SJSA1 (cell line): ENCODE measurements around the gene UCHL5. TPM values are rescaled to one million over a fixed set of nuclear protein-coding genes. Genes with fewer than 3 reads are reported as not detected.
"Not testable (repeated sequence)": the region's sequence is repeated elsewhere in the genome, so short reads cannot be mapped to it uniquely, and the experiment has no call there.

ENCODE experiments used
- DNase-seq, 2 experiments: peaks; one replicate each; pipeline ENCODE4 v3.0.0-alpha.2; 2015 to 2020; ENCODE audit warnings: low spot score in 2 of 2, low read depth in 1 of 2
- H3K27ac ChIP-seq: fragments of 250-450 bp; sonication (Bioruptor Pico); 2 replicates; pipeline ENCODE4 v1.5.1; 2020; ENCODE audit warnings: mild to moderate bottlenecking, moderate library complexity
- H3K27me3 ChIP-seq: fragments of 250-450 bp; sonication (Bioruptor Pico); replicated peaks from 2 replicates; pipeline ENCODE4 v1.5.1; 2020; ENCODE audit warnings: mild to moderate bottlenecking, moderate library complexity
- H3K36me3 ChIP-seq: fragments of 250-450 bp; sonication (Bioruptor Pico); 2 replicates; pipeline ENCODE4 v1.5.1; 2020; ENCODE audit warnings: mild to moderate bottlenecking
- H3K4me1 ChIP-seq: fragments of 250-450 bp; sonication (Bioruptor Pico); replicated peaks from 2 replicates; pipeline ENCODE4 v1.6.1; 2021; ENCODE audit warnings: mild to moderate bottlenecking
- H3K4me3 ChIP-seq: fragments of 250-450 bp; sonication (Bioruptor Pico); 2 replicates; pipeline ENCODE4 v1.5.1; 2020; ENCODE audit warnings: mild to moderate bottlenecking
- H3K9me3 ChIP-seq: fragments of 250-450 bp; sonication (Bioruptor Pico); replicated peaks from 2 replicates; pipeline ENCODE4 v1.5.1; 2020; ENCODE audit warnings: mild to moderate bottlenecking
- total RNA-seq: library from RNA; depleted of rRNA; stranded (reverse); fragments of >200 nt; shearing (Covaris generic); gene quantifications from 2 replicates; pipeline ENCODE4 v1.2.3, GENCODE V29; 2014

UCHL5 gene
- total RNA-seq, 1 experiment from 2014 or later = 33.4 TPM

GRCh38 chr1:193016788-193017187 lies 42.4 kb downstream of the UCHL5 start:
- Histone ChIP-seq H3K27ac (no peak overlapping the region), H3K27me3 (no peaks in the 10 kb centered on the region; the same call in 1 of the 2 replicates), H3K36me3 (0 out of 2 replicates have a peak, but pooled peaks cover 4% of the 10 kb centered on the region), H3K4me1 (no peaks in the 10 kb centered on the region), H3K9me3 (no peaks in the 10 kb centered on the region), H3K4me3 (no peak overlapping the region)
- no peak for DNase-seq

- no peak overlapping the region for H3K27ac ChIP-seq
- DNase-seq = no peak
- no peak overlapping the region for H3K4me3 ChIP-seq
- H3K4me1 ChIP-seq = no peaks in the 10 kb centered on the region
- no peaks in the 10 kb centered on the region; the same call in 1 of the 2 replicates for H3K27me3 ChIP-seq
- 0 out of 2 replicates have a peak, but pooled peaks cover 4% of the 10 kb centered on the region for H3K36me3 ChIP-seq
- no peaks in the 10 kb centered on the region for H3K9me3 ChIP-seq
Observed at GRCh38 chr1:193014400-193014799, 44.8 kb downstream of the UCHL5 start.

- Histone ChIP-seq H3K27ac (no peak overlapping the region), H3K27me3 (no peaks in the 10 kb centered on the region; the same call in 1 of the 2 replicates), H3K4me3 (no peak overlapping the region), H3K4me1 (no peaks in the 10 kb centered on the region), H3K9me3 (no peaks in the 10 kb centered on the region), H3K36me3 (0 out of 2 replicates have a peak, but pooled peaks cover 4% of the 10 kb centered on the region)
- no peak for DNase-seq
Observed at GRCh38 chr1:193013707-193014106, 45.5 kb downstream of the UCHL5 start.

GRCh38 chr1:193013005-193013404 lies 46.2 kb downstream of the UCHL5 start:
- H3K4me1 ChIP-seq = no peaks in the 10 kb centered on the region
- H3K27ac ChIP-seq = no peak overlapping the region
- H3K36me3 ChIP-seq = 0 out of 2 replicates have a peak, but pooled peaks cover 4% of the 10 kb centered on the region
- no peaks in the 10 kb centered on the region; the same call in 1 of the 2 replicates for H3K27me3 ChIP-seq
- DNase-seq = no peak
- H3K9me3 ChIP-seq = no peaks in the 10 kb centered on the region
- no peak overlapping the region for H3K4me3 ChIP-seq

GRCh38 chr1:193011406-193011805 lies 47.8 kb downstream of the UCHL5 start:
- no peak overlapping the region for H3K4me3 ChIP-seq
- H3K27ac ChIP-seq = no peak overlapping the region
- H3K36me3 ChIP-seq = 0 out of 2 replicates have a peak, but pooled peaks cover 4% of the 10 kb centered on the region
- DNase-seq = no peak
- no peaks in the 10 kb centered on the region for H3K9me3 ChIP-seq
- H3K4me1 ChIP-seq = no peaks in the 10 kb centered on the region
- H3K27me3 ChIP-seq = no peaks in the 10 kb centered on the region; the same call in 1 of the 2 replicates

- Histone ChIP-seq H3K4me3 (no peak overlapping the region), H3K27me3 (no peaks in the 10 kb centered on the region; the same call in 1 of the 2 replicates), H3K9me3 (no peaks in the 10 kb centered on the region), H3K36me3 (no peaks in the 10 kb centered on the region), H3K27ac (no peak overlapping the region), H3K4me1 (no peaks in the 10 kb centered on the region)
- DNase-seq = no peak
Observed at GRCh38 chr1:193009501-193009900, 49.7 kb downstream of the UCHL5 start.

GRCh38 chr1:193005785-193006184 lies 53.4 kb downstream of the UCHL5 start:
- H3K27me3 ChIP-seq = no peaks in the 10 kb centered on the region
- H3K4me3 ChIP-seq = no peak overlapping the region
- no peaks in the 10 kb centered on the region for H3K36me3 ChIP-seq
- no peaks in the 10 kb centered on the region for H3K9me3 ChIP-seq
- DNase-seq = no peak
- H3K27ac ChIP-seq = no peak overlapping the region
- no peaks in the 10 kb centered on the region for H3K4me1 ChIP-seq

GRCh38 chr1:192998536-192998935 lies 60.6 kb downstream of the UCHL5 start:
- no peak overlapping the region for H3K4me3 ChIP-seq
- no peaks in the 10 kb centered on the region for H3K9me3 ChIP-seq
- H3K36me3 ChIP-seq = 0 out of 2 replicates have a peak, but pooled peaks cover 5% of the 10 kb centered on the region
- H3K27me3 ChIP-seq = no peaks in the 10 kb centered on the region
- no peak for DNase-seq
- peaks cover 7% of the 10 kb centered on the region for H3K4me1 ChIP-seq
- no peak overlapping the region for H3K27ac ChIP-seq

- Histone ChIP-seq H3K36me3 (0 out of 2 replicates have a peak, but pooled peaks cover 5% of the 10 kb centered on the region), H3K4me3 (no peak overlapping the region)
Observed at GRCh38 chr1:192994141-192994540, 65.0 kb downstream of the UCHL5 start.

GRCh38 chr1:192993426-192994085 lies 65.6 kb downstream of the UCHL5 start:
- peak in 1 of 2 experiments; percentile 55 for DNase-seq
- H3K9me3 ChIP-seq = no peaks in the 10 kb centered on the region
- H3K4me3 ChIP-seq = no peak overlapping the region
- peaks cover 7% of the 10 kb centered on the region for H3K4me1 ChIP-seq
- peak overlapping the region; percentile 78 for H3K27ac ChIP-seq
- H3K27me3 ChIP-seq = no peaks in the 10 kb centered on the region
- H3K36me3 ChIP-seq = 0 out of 2 replicates have a peak, but pooled peaks cover 5% of the 10 kb centered on the region

More at GRCh38 chr1:192994141-192994540, 65.0 kb downstream of the UCHL5 start:
- Histone ChIP-seq H3K9me3 (no peaks in the 10 kb centered on the region), H3K27me3 (no peaks in the 10 kb centered on the region), H3K27ac (peak overlapping the region; percentile 78), H3K4me1 (peaks cover 7% of the 10 kb centered on the region)
- no peak for DNase-seq

- not testable (repeated sequence) for H3K4me3 ChIP-seq, DNase-seq, H3K27ac ChIP-seq, H3K36me3 ChIP-seq, H3K9me3 ChIP-seq, H3K27me3 ChIP-seq, H3K4me1 ChIP-seq
Observed at GRCh38 chr1:192986748-192987334, 72.3 kb downstream of the UCHL5 start.

- Histone ChIP-seq H3K27me3 (no peaks in the 10 kb centered on the region), H3K4me3 (no peak overlapping the region), H3K27ac (no peak overlapping the region), H3K9me3 (no peaks in the 10 kb centered on the region), H3K4me1 (no peaks in the 10 kb centered on the region), H3K36me3 (no peaks in the 10 kb centered on the region)
- DNase-seq = no peak
Observed at GRCh38 chr1:192986110-192986747, 72.9 kb downstream of the UCHL5 start.

GRCh38 chr1:192984080-192984479 lies 75.1 kb downstream of the UCHL5 start:
- Histone ChIP-seq H3K9me3 (no peaks in the 10 kb centered on the region), H3K4me1 (no peaks in the 10 kb centered on the region), H3K4me3 (no peak overlapping the region), H3K27me3 (no peaks in the 10 kb centered on the region), H3K36me3 (no peaks in the 10 kb centered on the region), H3K27ac (no peak overlapping the region)
- no peak for DNase-seq
